ENCODE data around the gene CFAP410. TPM values are rescaled to one million over a fixed set of nuclear protein-coding genes. Genes with fewer than 3 reads are reported as not detected.

CFAP410 gene
- total and polyA plus RNA-seq, 2 of the 4 experiments (the other 2 are of a cell fraction) = 3.8 to 10.3 TPM

- peaks cover 2% of the 10 kb centered on the region for H3K27me3 ChIP-seq (ENCODE audit: control insufficient read depth, insufficient read depth, low read length)
- TF ChIP-seq SMC3 (IDR thresholded peaks at IDR 0.05; ENCODE audit: low read depth, low read length) (no peak), CTCF (conservative IDR thresholded peaks at IDR 0.05; ENCODE audit: low read depth, low read length) (no peak)
- H3K27ac ChIP-seq (ENCODE audit: insufficient read depth, low read length) = no peak overlapping the region
- no peak overlapping the region for H2AK5ac ChIP-seq (ENCODE audit: low read depth, low read length)
- no peak overlapping the region for H3K9ac ChIP-seq (ENCODE audit: low read depth, low read length)
- no peak overlapping the region for H3K14ac ChIP-seq (replicated peaks; ENCODE audit: low read depth, low read length)
- H3K4me1 ChIP-seq (ENCODE audit: control insufficient read depth, insufficient read depth, low read length) = no peaks in the 10 kb centered on the region
- peaks cover 10% of the 10 kb centered on the region for H3K9me3 ChIP-seq (ENCODE audit: control insufficient read depth, insufficient read depth, low read length)
- H3K9me1 ChIP-seq (ENCODE audit: insufficient read depth, low read length) = no peaks in the 10 kb centered on the region
- ChIA-PET POLR2A (ENCODE audit: unreplicated experiment) (no interaction called here), CTCF (no interaction called here)
- H3K4ac ChIP-seq (ENCODE audit: low read depth, low read length) = no peak overlapping the region
- H2BK5ac ChIP-seq (ENCODE audit: low read depth, low read length, poor library complexity, severe bottlenecking) = peak overlapping the region; percentile 54
- intact Hi-C loops (cut with micrococcal nuclease) (no loop called here), dilution Hi-C loops (cut with HindIII; ENCODE audit: low sequenced_read_pairs, unreplicated experiment) (no loop called here), in situ Hi-C loops (cut with MboI; ENCODE audit: low sequenced_read_pairs) (no loop called here)
- H4K5ac ChIP-seq (ENCODE audit: low read depth, low read length) = no peak overlapping the region
- DNase-seq (no peak), ATAC-seq (ENCODE audit: low read depth) (no peak)
- no peaks in the 10 kb centered on the region for H3K79me1 ChIP-seq (ENCODE audit: low read depth in 1 of 2, low read length in 2 of 2)
- H2BK15ac ChIP-seq (ENCODE audit: low read depth, low read length) = no peak overlapping the region
- H2AFZ ChIP-seq (replicated peaks; ENCODE audit: low read length, poor library complexity) = no peak overlapping the region
- H4K20me1 ChIP-seq (ENCODE audit: insufficient read depth, low read length) = no peaks in the 10 kb centered on the region
- no peak overlapping the region for H3K4me3 ChIP-seq (ENCODE audit: insufficient read depth, low read depth, low read length)
- H2BK20ac ChIP-seq (ENCODE audit: low read depth, low read length) = no peak overlapping the region
- H2BK120ac ChIP-seq (ENCODE audit: low read depth, low read length) = no peak overlapping the region
- no peak overlapping the region for H3K56ac ChIP-seq (ENCODE audit: extremely low read depth, insufficient read depth, low read length)
- no peak overlapping the region for H2AK9ac ChIP-seq (replicated peaks; ENCODE audit: low read depth, low read length, poor library complexity)
- H3K18ac ChIP-seq (ENCODE audit: low read depth, low read length) = no peak overlapping the region
- H3K4me2 ChIP-seq (ENCODE audit: low read depth, low read length) = no peak overlapping the region
- H3K23ac ChIP-seq (ENCODE audit: low read depth, low read length) = no peak overlapping the region
- no peaks in the 10 kb centered on the region for H3K36me3 ChIP-seq (ENCODE audit: control insufficient read depth, insufficient read depth, low read length)
- no peak overlapping the region for H4K91ac ChIP-seq (ENCODE audit: insufficient read depth, low read depth, low read length)
- no peak overlapping the region for H4K8ac ChIP-seq (ENCODE audit: low read depth in 2 of 2, low read length in 2 of 2)
- BruUV-seq (replicated peaks) = no TSS peak
These were observed 42.7 kb upstream of the CFAP410 start for GRCh38 chr21:44381874-44382273.
